SU-DHL-6 (cell line): ENCODE data around the gene SF3A1.

Source experiments
- H2AFZ ChIP-seq: fragments of 200-600 bp; sonication (generic); 2 replicates; pipeline ENCODE4 v1.6.1; 2014; ENCODE audit warnings: low read depth, mild to moderate bottlenecking, moderate library complexity, mixed read lengths, antibody characterized with exemption, low read length; ENCODE audit not compliant: severe bottlenecking
- H3F3A ChIP-seq: fragments of 200-600 bp; shearing (Covaris generic); 2 replicates; pipeline ENCODE4 v1.6.0; 2016; ENCODE audit warnings: antibody characterized with exemption, mild to moderate bottlenecking; ENCODE audit not compliant: insufficient read depth
- H3K27ac ChIP-seq: fragments of 200-600 bp; sonication (generic); 2 replicates; pipeline ENCODE4 v1.5.1; 2016; ENCODE audit warnings: low read depth, mild to moderate bottlenecking, low read length, moderate library complexity, mixed read lengths
- H3K27me3 ChIP-seq: fragments of 200-600 bp; sonication (generic), shearing (Covaris generic); 2 replicates; pipeline ENCODE4 v1.6.0; 2014; ENCODE audit warnings: mild to moderate bottlenecking, low read length
- H3K36me3 ChIP-seq: fragments of 200-600 bp; sonication (generic); 2 replicates; pipeline ENCODE4 v1.6.1; 2014; ENCODE audit warnings: mild to moderate bottlenecking, low read length, mixed read lengths
- H3K4me2 ChIP-seq: fragments of 300-600, 200-600 bp; shearing (Covaris generic), sonication (generic); 2 replicates; pipeline ENCODE4 v1.6.0; 2014; ENCODE audit warnings: low read length, low read depth, mild to moderate bottlenecking; ENCODE audit not compliant: poor library complexity, severe bottlenecking
- H3K4me3 ChIP-seq: fragments of 200-600 bp; sonication (generic); 2 replicates; pipeline ENCODE4 v1.5.1; 2014; ENCODE audit warnings: antibody characterized with exemption, low read length, mild to moderate bottlenecking, mixed read lengths; ENCODE audit not compliant: insufficient read depth, poor library complexity, severe bottlenecking
- H3K79me2 ChIP-seq: fragments of 200-600 bp; sonication (generic); 2 replicates; pipeline ENCODE4 v1.6.1; 2014; ENCODE audit warnings: mild to moderate bottlenecking, low read length, moderate library complexity; ENCODE audit not compliant: insufficient read depth
- H3K9ac ChIP-seq: fragments of 200-600 bp; sonication (generic); 2 replicates; pipeline ENCODE4 v1.7.0; 2014; ENCODE audit warnings: mild to moderate bottlenecking, low read length
- H3K9me2 ChIP-seq: fragments of 200-600 bp; sonication (generic); replicated peaks from 2 replicates; pipeline ENCODE4 v1.6.1; 2014; ENCODE audit warnings: low read length; ENCODE audit not compliant: insufficient read depth
- H3K9me3 ChIP-seq: fragments of 200-600 bp; sonication (generic); 2 replicates; pipeline ENCODE4 v1.6.1; 2014; ENCODE audit warnings: low read length, mixed read lengths; ENCODE audit not compliant: insufficient read depth
- H4K20me1 ChIP-seq: fragments of 200-600 bp; sonication (generic); 2 replicates; pipeline ENCODE4 v1.6.1; 2014; ENCODE audit warnings: low read depth, mild to moderate bottlenecking, antibody characterized with exemption, low read length, moderate library complexity, mixed read lengths
- CTCF ChIP-seq: fragments of 200-600 bp; sonication (generic); IDR thresholded peaks from one replicate; pipeline ENCODE4 v1.5.1; 2017; ENCODE audit warnings: antibody characterized with exemption, mild to moderate bottlenecking, low read length, moderate library complexity; ENCODE audit not compliant: insufficient read depth, poor library complexity, severe bottlenecking
- EZH2phosphoT487 ChIP-seq: fragments of 200-600 bp; sonication (generic), shearing (Covaris generic); conservative IDR thresholded peaks from 2 replicates; pipeline ENCODE4 v1.6.1; 2018; ENCODE audit warnings: mild to moderate bottlenecking, antibody characterized with exemption, low read length, moderate library complexity, mixed read lengths

SF3A1 gene

GRCh38 chr22:30372915-30373314, 16.2 kb upstream of the SF3A1 start:
- H4K20me1 ChIP-seq = no peaks in the 10 kb centered on the region
- no peak overlapping the region for H3K27ac ChIP-seq
- H3K4me3 ChIP-seq = no peak overlapping the region
- TF ChIP-seq CTCF (no peak), EZH2phosphoT487 (no peak)
- H3K4me2 ChIP-seq = no peak overlapping the region
- no peaks in the 10 kb centered on the region for H3K9me2 ChIP-seq
- H3K27me3 ChIP-seq = no peaks in the 10 kb centered on the region
- no peaks in the 10 kb centered on the region for H3K9me3 ChIP-seq
- H3K79me2 ChIP-seq = no peaks in the 10 kb centered on the region
- no peak overlapping the region for H3K9ac ChIP-seq
- no peak overlapping the region for H2AFZ ChIP-seq
- no peaks in the 10 kb centered on the region for H3K36me3 ChIP-seq
- H3F3A ChIP-seq = no peaks in the 10 kb centered on the region

- no peaks in the 10 kb centered on the region for H4K20me1 ChIP-seq
- TF ChIP-seq EZH2phosphoT487 = no peak
- TF ChIP-seq CTCF = no peak
- no peaks in the 10 kb centered on the region for H3K79me2 ChIP-seq
- no peaks in the 10 kb centered on the region for H3K36me3 ChIP-seq
- H3K4me2 ChIP-seq = no peak overlapping the region
- H3K9ac ChIP-seq = no peak overlapping the region
- H2AFZ ChIP-seq = no peak overlapping the region
- H3K27ac ChIP-seq = no peak overlapping the region
- no peaks in the 10 kb centered on the region for H3K27me3 ChIP-seq
- no peaks in the 10 kb centered on the region for H3K9me3 ChIP-seq
- no peak overlapping the region for H3K4me3 ChIP-seq
- H3K9me2 ChIP-seq = no peaks in the 10 kb centered on the region
- no peaks in the 10 kb centered on the region for H3F3A ChIP-seq
Observed at GRCh38 chr22:30371981-30372380, 15.3 kb upstream of the SF3A1 start.

GRCh38 chr22:30371321-30371720, 14.6 kb upstream of the SF3A1 start:
- H3K4me2 ChIP-seq = no peak overlapping the region

More at GRCh38 chr22:30371321-30371720, 14.6 kb upstream of the SF3A1 start:
- no peak overlapping the region for H2AFZ ChIP-seq
- no peaks in the 10 kb centered on the region for H3K36me3 ChIP-seq
- no peak for TF ChIP-seq CTCF
- no peak for TF ChIP-seq EZH2phosphoT487
- no peaks in the 10 kb centered on the region for H3K9me3 ChIP-seq
- H3K27ac ChIP-seq = no peak overlapping the region
- no peaks in the 10 kb centered on the region for H4K20me1 ChIP-seq
- H3K9me2 ChIP-seq = no peaks in the 10 kb centered on the region
- no peaks in the 10 kb centered on the region for H3F3A ChIP-seq
- H3K9ac ChIP-seq = no peak overlapping the region
- H3K79me2 ChIP-seq = no peaks in the 10 kb centered on the region
- no peaks in the 10 kb centered on the region for H3K27me3 ChIP-seq
- H3K4me3 ChIP-seq = no peak overlapping the region
